K562 (cell line): Measurements from ENCODE around the gene FAM83B. TPM values are rescaled to one million over a fixed set of nuclear protein-coding genes. Genes with fewer than 3 reads are reported as not detected.

Source experiments
- ATAC-seq: fragments of 200-7000 bp; cut with Tn5 transposase; 3 replicates; pipeline ENCODE4 v1.9.1; 2020; ENCODE audit warnings: moderate library complexity
- BruUV-seq: library from RNA; stranded (reverse); fragments of 400-500 nt; replicated peaks from 2 replicates; lab custom pipeline; 2021; lab: Mats Ljungman, UMichigan
- CTCF ChIA-PET: fragments of 300-600 bp; formaldehyde crosslinking; extraction: SDS; loops from one replicate; lab custom pipeline; 2021; ENCODE audit warnings: low intra/inter-chr PET ratio; lab: Yijun Ruan, JAX
- POLR2A ChIA-PET: fragments of 300-600, 350-650 bp; sonication (Branson Sonifier 250); formaldehyde crosslinking; extraction: SDS; loops from one replicate; lab custom pipeline; 2021; ENCODE audit warnings: antibody characterized with exemption, inconsistent platforms; lab: Yijun Ruan, JAX
- DNase-seq, 4 experiments: peaks; one replicate each; pipeline versions ENCODE4 v3.0.0 to v3.0.0-alpha.2; 2011 to 2018; ENCODE audit warnings: low spot score in 3 of 4, mixed read lengths in 3 of 4; ENCODE audit errors: extremely low read depth in 1 of 4
- FAIRE-seq: peaks from 2 replicates; lab custom pipeline; 2011; peaks lifted over from hg19 to GRCh38; lab: Jason Lieb, UNC
- H2AFZ ChIP-seq: 2 replicates; pipeline ENCODE4 v1.6.0; 2011; ENCODE audit warnings: low read depth, low read length, control low read depth, inconsistent platforms
- H3K27ac ChIP-seq: fragments of 200-600 bp; 3 replicates; pipeline ENCODE4 v1.8.0; 2011; ENCODE audit warnings: low read depth, mild to moderate bottlenecking, control low read depth, inconsistent platforms, low read length, moderate library complexity, mixed read lengths; ENCODE audit errors: extremely low read depth
- H3K27me3 ChIP-seq, 2 experiments: fragments of 300-600 bp in 1 of 2; 2 replicates in 1 of 2; 3 replicates in 1 of 2; pipeline versions ENCODE4 v1.6.0 to v1.8.0; 2011; ENCODE audit warnings: inconsistent platforms in 2 of 2, low read length in 2 of 2, mild to moderate bottlenecking in 1 of 2, mixed read lengths in 1 of 2, moderate library complexity in 1 of 2; ENCODE audit not compliant: control insufficient read depth in 2 of 2, insufficient read depth in 2 of 2
- H3K36me3 ChIP-seq: fragments of 300-600 bp; 3 replicates; pipeline ENCODE4 v1.8.0; 2011; ENCODE audit warnings: mild to moderate bottlenecking, low read length, inconsistent platforms; ENCODE audit not compliant: control insufficient read depth, insufficient read depth
- H3K4me1 ChIP-seq, 2 experiments: fragments of 200-600 bp in 1 of 2; replicated peaks in 1 of 2; 2 replicates in 1 of 2; 3 replicates in 1 of 2; pipeline versions ENCODE4 v1.5.1 to v1.8.0; 2011; ENCODE audit warnings: inconsistent platforms in 2 of 2, low read length in 2 of 2, mild to moderate bottlenecking in 1 of 2, mixed read lengths in 1 of 2, moderate library complexity in 1 of 2; ENCODE audit not compliant: control insufficient read depth in 2 of 2, insufficient read depth in 2 of 2
- H3K4me2 ChIP-seq: 2 replicates; pipeline ENCODE4 v1.6.1; 2011; ENCODE audit warnings: low read length, control low read depth, inconsistent platforms, mixed read lengths; ENCODE audit not compliant: insufficient read depth
- H3K4me3 ChIP-seq: fragments of 200-600 bp; sonication (generic), shearing (Covaris generic); 2 replicates; pipeline ENCODE4 v1.5.1; 2016; ENCODE audit warnings: control low read depth, inconsistent platforms
- H3K79me2 ChIP-seq: fragments of 200-600 bp; 3 replicates; pipeline ENCODE4 v1.8.0; 2011; ENCODE audit warnings: low read length, inconsistent platforms; ENCODE audit not compliant: control insufficient read depth, insufficient read depth
- H3K9ac ChIP-seq, 2 experiments: 2 replicates each; pipeline versions ENCODE4 v1.6.0 to v1.6.1; 2011; ENCODE audit warnings: low read depth in 2 of 2, low read length in 2 of 2, control low read depth in 1 of 2, inconsistent platforms in 1 of 2, mild to moderate bottlenecking in 1 of 2, mixed read lengths in 1 of 2; ENCODE audit not compliant: insufficient read depth in 1 of 2
- H3K9me1 ChIP-seq: one replicate; pipeline ENCODE4 v1.6.0; 2011; ENCODE audit warnings: inconsistent platforms, mild to moderate bottlenecking, low read length, moderate library complexity; ENCODE audit not compliant: control insufficient read depth, insufficient read depth
- H3K9me3 ChIP-seq: replicated peaks from 2 replicates; pipeline ENCODE4 v1.5.1; 2011; ENCODE audit warnings: low read depth, low read length, inconsistent platforms; ENCODE audit not compliant: control insufficient read depth, insufficient read depth
- H4K20me1 ChIP-seq: replicated peaks from 2 replicates; pipeline ENCODE4 v1.6.1; 2011; ENCODE audit warnings: low read length, inconsistent platforms, mixed read lengths; ENCODE audit not compliant: control insufficient read depth, insufficient read depth
- BDP1 ChIP-seq: IDR thresholded peaks from 3 replicates; pipeline ENCODE4 v1.6.1; 2011; ENCODE audit not compliant: insufficient read length, insufficient read depth
- CBFA2T2 ChIP-seq: fragments of 450-650 bp; conservative IDR thresholded peaks from 2 replicates; pipeline ENCODE4 v1.6.1; 2017; ENCODE audit warnings: mild to moderate bottlenecking
- CBX5 ChIP-seq: IDR thresholded peaks from 2 replicates; pipeline ENCODE4 v1.6.1; 2014; ENCODE audit warnings: low read depth, borderline replicate concordance
- TBL1XR1 ChIP-seq, 2 experiments: IDR thresholded peaks; 2 replicates each; pipeline ENCODE4 v1.6.1; 2012; ENCODE audit warnings: improper control_type of control experiment in 2 of 2, low read length in 2 of 2, mild to moderate bottlenecking in 1 of 2
- TSC22D4 ChIP-seq: fragments of 450-650 bp; IDR thresholded peaks from 2 replicates; pipeline ENCODE4 v1.6.1; 2016; ENCODE audit warnings: missing genetic modification characterization, missing biosample characterization, control low read depth
- ZNF121 ChIP-seq: sonication (generic); formaldehyde crosslinking; conservative IDR thresholded peaks from 2 replicates; pipeline ENCODE4 v1.8.0; 2022; ENCODE audit warnings: missing genetic modification reagents
- ZNF263 ChIP-seq: sonication (generic); formaldehyde crosslinking; IDR thresholded peaks from 2 replicates; pipeline ENCODE4 v1.8.0; 2022; ENCODE audit warnings: mild to moderate bottlenecking, missing genetic modification reagents, borderline replicate concordance
- WGBS: fragments of 100-300 bp; shearing (Covaris generic); methylation state at CpG from one replicate; pipeline ENCODE4 v1.1.6; 2016; ENCODE audit warnings: low coverage, mixed read lengths; ENCODE audit not compliant: insufficient coverage; ENCODE audit errors: missing lambda C conversion rate; 5-methylcytosine and 5-hydroxymethylcytosine counted together
- in situ Hi-C: fragments of 300-500 bp; cut with MboI; formaldehyde crosslinking; loops from 4 replicates; pipeline ENCODE4 v1.15.0; 2018; ENCODE audit warnings: inconsistent platforms, mixed read lengths
- intact Hi-C: fragments of 100-400 bp; cut with micrococcal nuclease; formaldehyde crosslinking; loops from 2 replicates; pipeline ENCODE4 v1.14.2; 2022
- polyA plus RNA-seq, 8 experiments: library from polyadenylated mRNA; depleted of rRNA in 4 of 8; stranded (reverse) in 5 of 8; unstranded in 3 of 8; fragments of >200 nt; fragmentation: Nextera tagmentation in 2 of 8; fragmentation: Illumina TruSeq in 1 of 8; extraction: Ambion mirVana in 2 of 8; extraction: Trizol in 1 of 8; gene quantifications; 2 replicates each; pipeline versions ENCODE4 v1.2.1 to v1.2.3, GENCODE V29; 2011 to 2014; ENCODE audit warnings: inconsistent platforms in 1 of 8, missing spikeins in 1 of 8
- total RNA-seq, 7 experiments: library from RNA; depleted of rRNA in 6 of 7; stranded (reverse); fragments of >200 nt in 6 of 7; fragmentation: Illumina TruSeq in 2 of 7; extraction: Trizol in 2 of 7; gene quantifications; 2 replicates each; pipeline versions ENCODE4 v1.2.1 to v1.2.3, GENCODE V29; 2011 to 2021; ENCODE audit warnings: low replicate concordance in 1 of 7
- TF ChIP-seq, protein P1 (sequence below): fragments of 250-450 bp; sonication (Bioruptor Pico); IDR thresholded peaks from 2 replicates; pipeline ENCODE4 v1.5.0; 2020; ENCODE audit warnings: mild to moderate bottlenecking, borderline replicate concordance
- TF ChIP-seq, protein P2 (sequence below): sonication (generic); formaldehyde crosslinking; IDR thresholded peaks from 2 replicates; pipeline ENCODE4 v1.8.0; 2022; ENCODE audit warnings: mild to moderate bottlenecking, missing genetic modification reagents

Gene FAM83B
- total and polyA plus RNA-seq, 9 of the 15 experiments (the other 6 are each of a cell fraction or from before 2014, with no cell fraction given) = not detected

DNA sequence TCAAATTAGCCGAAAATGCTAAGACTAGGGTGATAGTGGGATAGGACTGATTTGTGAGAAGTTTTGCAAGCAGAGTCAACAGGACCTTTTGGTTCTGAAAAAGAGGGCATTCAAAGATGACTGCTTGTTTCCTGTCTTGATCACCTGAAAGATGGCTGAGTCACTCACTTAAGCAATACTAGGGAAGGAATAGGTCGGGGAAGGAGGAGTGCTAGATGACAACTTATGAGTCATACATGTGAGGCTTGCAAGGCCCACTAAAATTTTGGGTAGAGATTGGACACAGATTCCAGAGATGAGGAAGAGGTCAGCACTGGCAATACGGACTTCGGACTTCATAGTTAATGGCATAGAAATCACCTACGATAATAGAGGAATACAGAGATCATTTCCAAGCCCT, 89.2 kb downstream of the FAM83B start:
- H3K27me3 ChIP-seq = no peaks in the 10 kb centered on the region
- ChIA-PET POLR2A (no interaction called here), CTCF (no interaction called here)
- no peak overlapping the region for H3K27ac ChIP-seq
- no peak for ATAC-seq
- no peaks in the 10 kb centered on the region for H3K4me1 ChIP-seq
- no peaks in the 10 kb centered on the region for H3K9me3 ChIP-seq
- no peak for FAIRE-seq
- no peak overlapping the region for H2AFZ ChIP-seq
- no peak overlapping the region for H3K4me3 ChIP-seq
- intact Hi-C loops = no loop called here
- 3% methylated on average over 5 of the region's 5 CpGs for WGBS
- no peaks in the 10 kb centered on the region for H4K20me1 ChIP-seq
- no peaks in the 10 kb centered on the region for H3K9me1 ChIP-seq
- no peaks in the 10 kb centered on the region for H3K36me3 ChIP-seq
- BruUV-seq = no TSS peak
- DNase-seq = no peak
- TF ChIP-seq TSC22D4 = no peak
- TF ChIP-seq, protein P1, sequence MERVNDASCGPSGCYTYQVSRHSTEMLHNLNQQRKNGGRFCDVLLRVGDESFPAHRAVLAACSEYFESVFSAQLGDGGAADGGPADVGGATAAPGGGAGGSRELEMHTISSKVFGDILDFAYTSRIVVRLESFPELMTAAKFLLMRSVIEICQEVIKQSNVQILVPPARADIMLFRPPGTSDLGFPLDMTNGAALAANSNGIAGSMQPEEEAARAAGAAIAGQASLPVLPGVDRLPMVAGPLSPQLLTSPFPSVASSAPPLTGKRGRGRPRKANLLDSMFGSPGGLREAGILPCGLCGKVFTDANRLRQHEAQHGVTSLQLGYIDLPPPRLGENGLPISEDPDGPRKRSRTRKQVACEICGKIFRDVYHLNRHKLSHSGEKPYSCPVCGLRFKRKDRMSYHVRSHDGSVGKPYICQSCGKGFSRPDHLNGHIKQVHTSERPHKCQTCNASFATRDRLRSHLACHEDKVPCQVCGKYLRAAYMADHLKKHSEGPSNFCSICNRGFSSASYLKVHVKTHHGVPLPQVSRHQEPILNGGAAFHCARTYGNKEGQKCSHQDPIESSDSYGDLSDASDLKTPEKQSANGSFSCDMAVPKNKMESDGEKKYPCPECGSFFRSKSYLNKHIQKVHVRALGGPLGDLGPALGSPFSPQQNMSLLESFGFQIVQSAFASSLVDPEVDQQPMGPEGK = no peak
- in situ Hi-C loops = no loop called here
- H3K79me2 ChIP-seq = no peaks in the 10 kb centered on the region
- H3K4me2 ChIP-seq = no peak overlapping the region
- H3K9ac ChIP-seq = no peak overlapping the region

DNA sequence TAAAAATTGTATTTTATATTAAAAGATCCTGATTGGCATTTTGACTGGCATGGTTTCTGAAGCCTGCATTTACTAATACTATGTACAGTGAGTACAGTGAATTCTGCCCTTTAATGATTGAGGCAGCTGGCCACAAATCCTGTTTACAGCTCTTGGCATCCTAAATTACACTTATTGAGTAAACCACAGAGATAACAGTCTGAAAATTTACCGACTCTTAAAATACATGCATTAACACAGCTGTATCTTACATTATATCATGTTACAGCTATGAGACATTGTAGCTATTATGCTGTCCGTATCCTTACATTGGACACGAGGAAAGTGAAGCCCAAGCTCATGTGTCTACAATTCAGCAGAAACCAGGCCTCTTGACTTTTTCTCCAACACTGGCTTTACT, 90.8 kb downstream of the FAM83B start:
- H3K9me3 ChIP-seq = no peaks in the 10 kb centered on the region
- FAIRE-seq (no peak), DNase-seq (no peak), ATAC-seq (no peak)
- no peak overlapping the region for H3K4me3 ChIP-seq
- no peaks in the 10 kb centered on the region for H3K4me1 ChIP-seq
- no peak overlapping the region for H3K9ac ChIP-seq
- H3K27me3 ChIP-seq = no peaks in the 10 kb centered on the region
- no peak overlapping the region for H3K27ac ChIP-seq
- no peaks in the 10 kb centered on the region for H4K20me1 ChIP-seq
- in situ Hi-C loops (no loop called here), intact Hi-C loops (no loop called here)
- BruUV-seq = no TSS peak
- H2AFZ ChIP-seq = no peak overlapping the region
- ChIA-PET POLR2A (no interaction called here), CTCF (no interaction called here)
- no peak overlapping the region for H3K4me2 ChIP-seq
- H3K79me2 ChIP-seq = no peaks in the 10 kb centered on the region
- no peaks in the 10 kb centered on the region for H3K9me1 ChIP-seq
- no peaks in the 10 kb centered on the region for H3K36me3 ChIP-seq
- TF ChIP-seq, protein P2, sequence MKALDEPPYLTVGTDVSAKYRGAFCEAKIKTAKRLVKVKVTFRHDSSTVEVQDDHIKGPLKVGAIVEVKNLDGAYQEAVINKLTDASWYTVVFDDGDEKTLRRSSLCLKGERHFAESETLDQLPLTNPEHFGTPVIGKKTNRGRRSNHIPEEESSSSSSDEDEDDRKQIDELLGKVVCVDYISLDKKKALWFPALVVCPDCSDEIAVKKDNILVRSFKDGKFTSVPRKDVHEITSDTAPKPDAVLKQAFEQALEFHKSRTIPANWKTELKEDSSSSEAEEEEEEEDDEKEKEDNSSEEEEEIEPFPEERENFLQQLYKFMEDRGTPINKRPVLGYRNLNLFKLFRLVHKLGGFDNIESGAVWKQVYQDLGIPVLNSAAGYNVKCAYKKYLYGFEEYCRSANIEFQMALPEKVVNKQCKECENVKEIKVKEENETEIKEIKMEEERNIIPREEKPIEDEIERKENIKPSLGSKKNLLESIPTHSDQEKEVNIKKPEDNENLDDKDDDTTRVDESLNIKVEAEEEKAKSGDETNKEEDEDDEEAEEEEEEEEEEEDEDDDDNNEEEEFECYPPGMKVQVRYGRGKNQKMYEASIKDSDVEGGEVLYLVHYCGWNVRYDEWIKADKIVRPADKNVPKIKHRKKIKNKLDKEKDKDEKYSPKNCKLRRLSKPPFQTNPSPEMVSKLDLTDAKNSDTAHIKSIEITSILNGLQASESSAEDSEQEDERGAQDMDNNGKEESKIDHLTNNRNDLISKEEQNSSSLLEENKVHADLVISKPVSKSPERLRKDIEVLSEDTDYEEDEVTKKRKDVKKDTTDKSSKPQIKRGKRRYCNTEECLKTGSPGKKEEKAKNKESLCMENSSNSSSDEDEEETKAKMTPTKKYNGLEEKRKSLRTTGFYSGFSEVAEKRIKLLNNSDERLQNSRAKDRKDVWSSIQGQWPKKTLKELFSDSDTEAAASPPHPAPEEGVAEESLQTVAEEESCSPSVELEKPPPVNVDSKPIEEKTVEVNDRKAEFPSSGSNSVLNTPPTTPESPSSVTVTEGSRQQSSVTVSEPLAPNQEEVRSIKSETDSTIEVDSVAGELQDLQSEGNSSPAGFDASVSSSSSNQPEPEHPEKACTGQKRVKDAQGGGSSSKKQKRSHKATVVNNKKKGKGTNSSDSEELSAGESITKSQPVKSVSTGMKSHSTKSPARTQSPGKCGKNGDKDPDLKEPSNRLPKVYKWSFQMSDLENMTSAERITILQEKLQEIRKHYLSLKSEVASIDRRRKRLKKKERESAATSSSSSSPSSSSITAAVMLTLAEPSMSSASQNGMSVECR = no peak
- TF ChIP-seq BDP1 = no peak
- TF ChIP-seq ZNF121 (CRISPR knock-in tag) = no peak
- no peak for TF ChIP-seq TBL1XR1 (IDR thresholded peaks at IDR 0.05; ENCODE audit: low read length in 2 of 2)
- no peak for TF ChIP-seq ZNF263 (CRISPR knock-in tag)
- TF ChIP-seq CBFA2T2 = no peak
- TF ChIP-seq CBX5 = no peak
- WGBS = 2% methylated on average over 3 of the region's 3 CpGs
